ENCODE results near the gene PLVAP. TPM values are rescaled to one million over a fixed set of nuclear protein-coding genes. Genes with fewer than 3 reads are reported as not detected.

PLVAP gene
- total RNA-seq, 1 donor from 2014 or later, result 6.5 TPM

- DNase-seq (ENCODE audit: low spot score), result no peak
Measured at GRCh38 chr19:17357724-17358123, 19.4 kb downstream of the PLVAP start.

- no peak for DNase-seq (ENCODE audit: low spot score)
Measured at GRCh38 chr19:17357078-17357666, 20.0 kb downstream of the PLVAP start.

- DNase-seq (ENCODE audit: low spot score), result no peak
Measured at GRCh38 chr19:17353386-17353785, 23.8 kb downstream of the PLVAP start.

- DNase-seq (ENCODE audit: low spot score), result peak; percentile 22
Measured at GRCh38 chr19:17352608-17353280, 24.4 kb downstream of the PLVAP start.

- DNase-seq (ENCODE audit: low spot score), result no peak
Measured at GRCh38 chr19:17351815-17352435, 25.2 kb downstream of the PLVAP start.

GRCh38 chr19:17348700-17349099 is 28.4 kb downstream of the PLVAP start:
- peak; percentile 74 for DNase-seq (ENCODE audit: low spot score)

GRCh38 chr19:17347877-17348276 is 29.3 kb downstream of the PLVAP start:
- DNase-seq (ENCODE audit: low spot score), result no peak

- DNase-seq (ENCODE audit: low spot score), result peak; percentile 33
Measured at GRCh38 chr19:17347361-17347760, 29.8 kb downstream of the PLVAP start.

- peak; percentile 64 for DNase-seq (ENCODE audit: low spot score)
Measured at GRCh38 chr19:17346109-17346671, 31.0 kb downstream of the PLVAP start.

GRCh38 chr19:17341845-17342244 is 35.3 kb downstream of the PLVAP start:
- DNase-seq (ENCODE audit: low spot score), result no peak

- DNase-seq (ENCODE audit: low spot score), result no peak
Measured at GRCh38 chr19:17341386-17341785, 35.8 kb downstream of the PLVAP start.

GRCh38 chr19:17340871-17341357 is 36.2 kb downstream of the PLVAP start:
- no peak for DNase-seq (ENCODE audit: low spot score)

- no peak for DNase-seq (ENCODE audit: low spot score)
Measured at GRCh38 chr19:17340302-17340870, 36.8 kb downstream of the PLVAP start.

GRCh38 chr19:17339088-17339741 is 37.9 kb downstream of the PLVAP start:
- DNase-seq (ENCODE audit: low spot score), result no peak

- no peak for DNase-seq (ENCODE audit: low spot score)
Measured at GRCh38 chr19:17338433-17339078, 38.6 kb downstream of the PLVAP start.

- no peak for DNase-seq (ENCODE audit: low spot score)
Measured at GRCh38 chr19:17337675-17338432, 39.3 kb downstream of the PLVAP start.

GRCh38 chr19:17336872-17337674 is 40.1 kb downstream of the PLVAP start, which contains the start of gene GTPBP3:
Gene GTPBP3, plus strand, starts transcription at chr19:17337553. Its CDS starts 59 bp downstream, at chr19:17337612.
- DNase-seq (ENCODE audit: low spot score), result peak; percentile 99

GRCh38 chr19:17335575-17335974 is 41.6 kb downstream of the PLVAP start:
- DNase-seq (ENCODE audit: low spot score), result no peak
